ENCODE data around the gene ALG1L2. TPM values are rescaled to one million over a fixed set of nuclear protein-coding genes. Genes with fewer than 3 reads are reported as not detected.
"Not testable (repeated sequence)": the region's sequence is repeated elsewhere in the genome, so short reads cannot be mapped to it uniquely, and the experiment has no call there.

The ALG1L2 gene
- total RNA-seq, 3 donors from 2014 or later (not counting 1 experiment from before 2014, with no cell fraction given), result 1.3 to 1.7 TPM; not detected in 1

GRCh38 chr3:130073582-130073981 lies 8.0 kb upstream of the ALG1L2 start:
- Mint-ChIP-seq H3K27ac (no peak overlapping the region), H3K4me3 (no peak overlapping the region), H3K36me3 (no peaks in the 10 kb centered on the region), H3K4me1 (no peaks in the 10 kb centered on the region), H3K27me3 (ENCODE audit: low read depth in 2 of 2) (peaks cover 16 to 33% of the 10 kb centered on the region in 2 donors), H3K9me3 (no peaks in the 10 kb centered on the region)
- no peak for TF ChIP-seq CTCF (IDR thresholded peaks at IDR 0.05)
- H3K4me3 ChIP-seq (ENCODE audit: low read length), result no peak overlapping the region
- intact Hi-C loops (cut with micrococcal nuclease), result no loop called here
- no peaks in the 10 kb centered on the region for H3K27me3 ChIP-seq (ENCODE audit: control insufficient read depth, insufficient read depth, low read length)
- H3K4me1 ChIP-seq (ENCODE audit: control insufficient read depth, insufficient read depth, low read length), result no peaks in the 10 kb centered on the region
- ATAC-seq (no peak), DNase-seq (no peak)
- no peaks in the 10 kb centered on the region for H3K36me3 ChIP-seq (ENCODE audit: control insufficient read depth, insufficient read depth, low read length)
- H3K9me3 ChIP-seq (ENCODE audit: control insufficient read depth, insufficient read depth, low read length), result no peaks in the 10 kb centered on the region
- WGBS (ENCODE audit: insufficient coverage), result 66% methylated on average over 4 of the region's 4 CpGs
- no peak overlapping the region for H3K27ac ChIP-seq (ENCODE audit: low read length)

GRCh38 chr3:130077636-130078035 lies 4.0 kb upstream of the ALG1L2 start:
- Mint-ChIP-seq H3K4me3 (no peak overlapping the region), H3K27ac (no peak overlapping the region), H3K9me3 (no peaks in the 10 kb centered on the region), H3K36me3 (no peaks in the 10 kb centered on the region), H3K27me3 (ENCODE audit: low read depth in 2 of 2) (peaks cover 23 to 53% of the 10 kb centered on the region in 2 donors), H3K4me1 (peaks cover 0 to 8% of the 10 kb centered on the region in 2 donors)
- H3K9me3 ChIP-seq (ENCODE audit: control insufficient read depth, insufficient read depth, low read length), result no peaks in the 10 kb centered on the region
- H3K27me3 ChIP-seq (ENCODE audit: control insufficient read depth, insufficient read depth, low read length), result no peaks in the 10 kb centered on the region
- H3K4me1 ChIP-seq (ENCODE audit: control insufficient read depth, insufficient read depth, low read length), result no peaks in the 10 kb centered on the region
- TF ChIP-seq CTCF (IDR thresholded peaks at IDR 0.05), result no peak
- DNase-seq (no peak), ATAC-seq (no peak)
- intact Hi-C loops (cut with micrococcal nuclease), result no loop called here
- H3K27ac ChIP-seq (ENCODE audit: low read length), result no peak overlapping the region
- H3K4me3 ChIP-seq (ENCODE audit: low read length), result no peak overlapping the region
- WGBS (ENCODE audit: insufficient coverage), result 95% methylated on average over 7 of the region's 7 CpGs
- H3K36me3 ChIP-seq (ENCODE audit: control insufficient read depth, insufficient read depth, low read length), result no peaks in the 10 kb centered on the region

GRCh38 chr3:130083363-130084090 lies 1.9 kb downstream of the ALG1L2 start:
- H3K27ac ChIP-seq (ENCODE audit: low read length); DNase-seq; intact Hi-C loops (cut with micrococcal nuclease); H3K4me1 ChIP-seq (ENCODE audit: control insufficient read depth, insufficient read depth, low read length); H3K9me3 ChIP-seq (ENCODE audit: control insufficient read depth, insufficient read depth, low read length); H3K36me3 Mint-ChIP-seq; H3K36me3 ChIP-seq (ENCODE audit: control insufficient read depth, insufficient read depth, low read length); H3K4me3 Mint-ChIP-seq; H3K9me3 Mint-ChIP-seq; ATAC-seq; H3K27ac Mint-ChIP-seq; H3K27me3 ChIP-seq (ENCODE audit: control insufficient read depth, insufficient read depth, low read length); H3K4me3 ChIP-seq (ENCODE audit: low read length): not testable (repeated sequence)
- 73% methylated on average over 6 of the region's 7 CpGs for WGBS (ENCODE audit: insufficient coverage)
- Mint-ChIP-seq H3K4me1 (peaks cover 0 to 15% of the 10 kb centered on the region in 2 donors), H3K27me3 (ENCODE audit: low read depth in 2 of 2) (peaks cover 19 to 32% of the 10 kb centered on the region in 2 donors)

- TF ChIP-seq CTCF (IDR thresholded peaks at IDR 0.05), result no peak
- Mint-ChIP-seq H3K4me3 (no peak overlapping the region), H3K4me1 (peaks cover 0 to 15% of the 10 kb centered on the region in 2 donors), H3K36me3 (no peaks in the 10 kb centered on the region), H3K27me3 (ENCODE audit: low read depth in 2 of 2) (peaks cover 19 to 27% of the 10 kb centered on the region in 2 donors), H3K9me3 (no peaks in the 10 kb centered on the region), H3K27ac (no peak overlapping the region)
- WGBS (ENCODE audit: insufficient coverage), result 59% methylated on average over 5 of the region's 5 CpGs
- no peak overlapping the region for H3K27ac ChIP-seq (ENCODE audit: low read length)
- H3K4me1 ChIP-seq (ENCODE audit: control insufficient read depth, insufficient read depth, low read length), result no peaks in the 10 kb centered on the region
- H3K9me3 ChIP-seq (ENCODE audit: control insufficient read depth, insufficient read depth, low read length), result no peaks in the 10 kb centered on the region
- ATAC-seq (no peak), DNase-seq (no peak)
- intact Hi-C loops (cut with micrococcal nuclease), result no loop called here
- no peaks in the 10 kb centered on the region for H3K36me3 ChIP-seq (ENCODE audit: control insufficient read depth, insufficient read depth, low read length)
- no peak overlapping the region for H3K4me3 ChIP-seq (ENCODE audit: low read length)
- H3K27me3 ChIP-seq (ENCODE audit: control insufficient read depth, insufficient read depth, low read length), result no peaks in the 10 kb centered on the region
These were observed 2.9 kb downstream of the ALG1L2 start for GRCh38 chr3:130084436-130084980.
